ENCODE measurements around the gene YKT6. TPM values are rescaled to one million over a fixed set of nuclear protein-coding genes. Genes with fewer than 3 reads are reported as not detected.

The YKT6 gene
- total RNA-seq, 1 donor from 2014 or later, result 47.6 TPM

DNA sequence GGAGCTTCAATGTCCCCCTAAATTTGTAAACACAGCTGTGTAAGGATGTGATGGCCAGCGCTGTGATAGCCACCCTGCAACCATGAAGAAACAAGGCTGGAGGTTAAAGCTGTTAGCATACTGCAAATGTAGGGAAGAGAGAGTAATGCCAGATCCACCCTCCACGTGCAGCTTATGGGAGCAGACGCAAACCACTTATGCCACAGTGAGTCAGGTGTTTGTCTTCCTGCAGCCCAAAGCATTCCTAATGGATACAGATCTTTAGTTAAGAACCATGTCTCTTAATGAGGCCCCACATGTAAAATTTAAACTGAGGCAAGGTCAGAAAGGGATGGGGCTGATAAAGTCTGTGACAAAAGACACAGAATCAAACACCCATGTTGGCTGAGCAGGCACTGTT is 46.1 kb upstream of the YKT6 start:
- Histone ChIP-seq H3K27ac (no peak overlapping the region), H3K27me3 (no peaks in the 10 kb centered on the region), H3K36me3 (no peaks in the 10 kb centered on the region), H3K4me3 (no peak overlapping the region), H3K4me1 (peaks cover 10% of the 10 kb centered on the region), H3K9me3 (no peaks in the 10 kb centered on the region)
- intact Hi-C loops (cut with DNase I), result no loop called here
- DNase-seq (ENCODE audit: extremely low spot score in 2 of 2), result no peak
- TF ChIP-seq POLR2A (IDR thresholded peaks at IDR 0.05) (no peak), POLR2AphosphoS5 (IDR thresholded peaks at IDR 0.05; ENCODE audit: insufficient read depth in 1 of 2, low read depth in 1 of 2) (no peak)
- TF ChIP-seq, protein P1, sequence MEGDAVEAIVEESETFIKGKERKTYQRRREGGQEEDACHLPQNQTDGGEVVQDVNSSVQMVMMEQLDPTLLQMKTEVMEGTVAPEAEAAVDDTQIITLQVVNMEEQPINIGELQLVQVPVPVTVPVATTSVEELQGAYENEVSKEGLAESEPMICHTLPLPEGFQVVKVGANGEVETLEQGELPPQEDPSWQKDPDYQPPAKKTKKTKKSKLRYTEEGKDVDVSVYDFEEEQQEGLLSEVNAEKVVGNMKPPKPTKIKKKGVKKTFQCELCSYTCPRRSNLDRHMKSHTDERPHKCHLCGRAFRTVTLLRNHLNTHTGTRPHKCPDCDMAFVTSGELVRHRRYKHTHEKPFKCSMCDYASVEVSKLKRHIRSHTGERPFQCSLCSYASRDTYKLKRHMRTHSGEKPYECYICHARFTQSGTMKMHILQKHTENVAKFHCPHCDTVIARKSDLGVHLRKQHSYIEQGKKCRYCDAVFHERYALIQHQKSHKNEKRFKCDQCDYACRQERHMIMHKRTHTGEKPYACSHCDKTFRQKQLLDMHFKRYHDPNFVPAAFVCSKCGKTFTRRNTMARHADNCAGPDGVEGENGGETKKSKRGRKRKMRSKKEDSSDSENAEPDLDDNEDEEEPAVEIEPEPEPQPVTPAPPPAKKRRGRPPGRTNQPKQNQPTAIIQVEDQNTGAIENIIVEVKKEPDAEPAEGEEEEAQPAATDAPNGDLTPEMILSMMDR (IDR thresholded peaks at IDR 0.05), result no peak

DNA sequence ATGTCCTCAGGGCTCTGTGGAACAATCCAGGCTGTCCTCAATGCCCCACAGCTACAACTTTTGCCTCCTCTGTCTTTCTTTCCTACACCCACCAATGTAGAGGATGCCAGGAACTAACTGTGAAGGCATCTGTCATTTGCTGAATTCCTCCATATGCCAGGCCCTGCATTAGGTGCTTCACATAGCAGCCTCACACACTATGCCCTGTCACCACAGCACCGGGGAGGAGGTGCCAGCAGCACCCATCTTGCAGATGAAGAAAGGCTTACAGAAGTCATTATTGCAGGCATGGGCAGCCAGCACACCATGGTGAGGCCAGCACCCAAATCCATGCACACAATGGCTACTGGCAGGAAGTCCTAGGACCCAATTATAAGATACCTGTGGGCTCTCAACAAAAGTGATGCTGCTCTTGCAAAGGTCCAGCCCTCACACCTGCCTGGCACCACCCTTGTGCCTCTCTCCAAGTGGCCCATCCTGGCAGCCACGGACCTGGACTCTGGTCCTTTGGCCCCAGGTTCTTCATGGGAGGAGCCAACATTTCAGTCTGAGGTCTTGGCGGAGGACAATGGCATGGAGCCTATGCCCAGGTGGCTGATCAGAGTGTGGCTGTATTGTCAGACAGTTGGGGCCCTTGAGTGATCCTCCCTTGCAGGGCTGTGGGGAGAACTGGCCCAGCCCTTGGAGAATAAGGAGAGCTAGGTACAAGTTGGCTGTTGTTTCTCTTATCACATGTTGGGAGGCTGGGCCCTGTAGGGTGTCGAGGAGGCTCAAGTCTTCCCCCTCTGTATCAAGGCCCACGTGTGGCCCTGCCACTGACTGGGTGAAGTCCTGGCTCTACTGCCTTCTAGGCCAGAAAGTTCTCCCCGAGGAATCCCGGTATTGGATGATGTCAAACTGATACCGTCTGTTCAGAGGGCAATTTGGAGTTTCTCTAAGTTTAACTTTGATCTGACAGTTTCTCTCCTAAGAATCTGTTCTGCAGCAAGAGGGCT is 45.3 kb upstream of the YKT6 start:
- H3K27ac ChIP-seq, result no peak overlapping the region
- H3K9me3 ChIP-seq, result no peaks in the 10 kb centered on the region
- no peaks in the 10 kb centered on the region for H3K27me3 ChIP-seq
- intact Hi-C loops (cut with DNase I), result no loop called here
- no peaks in the 10 kb centered on the region for H3K36me3 ChIP-seq
- no peak for TF ChIP-seq POLR2AphosphoS5 (IDR thresholded peaks at IDR 0.05; ENCODE audit: insufficient read depth in 1 of 2, low read depth in 1 of 2)
- no peak for TF ChIP-seq POLR2A (IDR thresholded peaks at IDR 0.05)
- TF ChIP-seq, protein P1 (IDR thresholded peaks at IDR 0.05), result no peak
- DNase-seq (ENCODE audit: extremely low spot score in 2 of 2), result no peak
- H3K4me1 ChIP-seq, result peaks cover 2% of the 10 kb centered on the region
- H3K4me3 ChIP-seq, result no peak overlapping the region

GRCh38 chr7:44156453-44157010 is 44.2 kb upstream of the YKT6 start:
- H3K4me3 ChIP-seq, result no peak overlapping the region
- intact Hi-C loops (cut with DNase I), result no loop called here
- no peaks in the 10 kb centered on the region for H3K27me3 ChIP-seq
- no peaks in the 10 kb centered on the region for H3K36me3 ChIP-seq
- no peak overlapping the region for H3K27ac ChIP-seq
- no peaks in the 10 kb centered on the region for H3K4me1 ChIP-seq
- no peaks in the 10 kb centered on the region for H3K9me3 ChIP-seq
- TF ChIP-seq POLR2AphosphoS5 (IDR thresholded peaks at IDR 0.05; ENCODE audit: insufficient read depth in 1 of 2, low read depth in 1 of 2), result no peak
- TF ChIP-seq, protein P1 (IDR thresholded peaks at IDR 0.05), result no peak
- TF ChIP-seq POLR2A (IDR thresholded peaks at IDR 0.05), result no peak
- no peak for DNase-seq (ENCODE audit: extremely low spot score in 2 of 2)

- Histone ChIP-seq H3K27me3 (no peaks in the 10 kb centered on the region), H3K36me3 (no peaks in the 10 kb centered on the region), H3K9me3 (no peaks in the 10 kb centered on the region), H3K4me1 (no peaks in the 10 kb centered on the region), H3K27ac (no peak overlapping the region), H3K4me3 (no peak overlapping the region)
- DNase-seq (ENCODE audit: extremely low spot score in 2 of 2), result no peak
- no peak for TF ChIP-seq POLR2A (IDR thresholded peaks at IDR 0.05)
- TF ChIP-seq POLR2AphosphoS5 (IDR thresholded peaks at IDR 0.05; ENCODE audit: insufficient read depth in 1 of 2, low read depth in 1 of 2), result no peak
- TF ChIP-seq, protein P1 (IDR thresholded peaks at IDR 0.05), result no peak
- intact Hi-C loops (cut with DNase I), result no loop called here
Measured at GRCh38 chr7:44157116-44158080, 43.4 kb upstream of the YKT6 start.

Measured in vagina (tissue), 2 donors.